Choroid plexus epithelial cell (primary cell): Measurements from ENCODE around the gene LMF2.

Experiments
- DNase-seq: peaks from one replicate; pipeline ENCODE4 v3.0.0-alpha.2; 2010; ENCODE audit warnings: low read depth
- H3K4me3 ChIP-seq: 2 replicates; pipeline ENCODE4 v1.5.1; 2011; ENCODE audit warnings: low read depth, mild to moderate bottlenecking, control low read depth, low read length, moderate library complexity
- TF ChIP-seq, protein P1 (sequence below): conservative IDR thresholded peaks from 2 replicates; pipeline ENCODE4 v1.5.1; 2011; ENCODE audit warnings: low read depth, mild to moderate bottlenecking, control low read depth, inconsistent platforms, low read length, moderate library complexity

LMF2 gene

DNA sequence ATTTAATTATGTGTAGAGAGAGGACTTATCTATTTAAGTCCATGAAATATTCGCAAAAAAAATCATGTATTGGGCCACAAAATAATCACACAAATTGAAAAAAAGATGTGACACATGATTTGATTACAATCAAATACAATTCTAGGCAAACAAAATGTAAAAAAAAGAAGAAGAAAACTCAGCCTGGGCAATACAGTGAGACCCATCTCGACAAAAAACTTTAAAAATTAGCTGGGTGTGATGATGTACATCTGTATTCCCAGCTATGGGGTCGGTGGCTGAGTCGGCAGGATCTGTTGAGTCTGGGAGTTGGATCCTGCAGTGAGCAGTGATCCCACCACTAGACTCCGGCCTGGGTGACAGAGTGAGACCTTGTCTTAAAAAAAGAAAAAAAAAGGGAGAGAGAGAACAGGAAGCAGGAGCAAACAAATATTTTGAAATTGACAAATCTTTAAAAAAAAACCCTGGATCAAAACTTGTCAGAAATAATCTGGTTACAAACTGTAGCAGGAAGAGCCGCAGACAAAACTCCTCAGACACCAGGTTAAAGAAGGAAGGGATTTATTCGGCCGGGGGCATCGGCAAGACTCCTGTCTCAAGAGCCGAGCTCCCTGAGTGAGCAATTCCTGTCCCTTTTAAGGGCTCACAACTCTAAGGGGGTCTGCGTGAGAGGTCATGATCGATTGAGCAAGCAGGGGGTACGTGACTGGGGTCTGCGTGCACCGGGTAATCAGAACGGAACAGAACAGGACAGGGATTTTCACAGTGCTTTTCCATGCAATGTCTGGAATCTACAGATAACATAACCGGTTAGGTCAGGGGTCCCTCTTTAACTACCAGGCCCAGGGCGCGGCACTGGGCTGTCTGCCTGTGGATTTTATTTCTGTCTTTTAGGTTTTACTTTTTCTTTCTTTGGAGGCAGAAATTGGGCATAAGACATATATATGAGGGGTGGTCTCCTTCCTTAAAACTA lies 25.6 kb upstream of the LMF2 start:
- TF ChIP-seq, protein P1, sequence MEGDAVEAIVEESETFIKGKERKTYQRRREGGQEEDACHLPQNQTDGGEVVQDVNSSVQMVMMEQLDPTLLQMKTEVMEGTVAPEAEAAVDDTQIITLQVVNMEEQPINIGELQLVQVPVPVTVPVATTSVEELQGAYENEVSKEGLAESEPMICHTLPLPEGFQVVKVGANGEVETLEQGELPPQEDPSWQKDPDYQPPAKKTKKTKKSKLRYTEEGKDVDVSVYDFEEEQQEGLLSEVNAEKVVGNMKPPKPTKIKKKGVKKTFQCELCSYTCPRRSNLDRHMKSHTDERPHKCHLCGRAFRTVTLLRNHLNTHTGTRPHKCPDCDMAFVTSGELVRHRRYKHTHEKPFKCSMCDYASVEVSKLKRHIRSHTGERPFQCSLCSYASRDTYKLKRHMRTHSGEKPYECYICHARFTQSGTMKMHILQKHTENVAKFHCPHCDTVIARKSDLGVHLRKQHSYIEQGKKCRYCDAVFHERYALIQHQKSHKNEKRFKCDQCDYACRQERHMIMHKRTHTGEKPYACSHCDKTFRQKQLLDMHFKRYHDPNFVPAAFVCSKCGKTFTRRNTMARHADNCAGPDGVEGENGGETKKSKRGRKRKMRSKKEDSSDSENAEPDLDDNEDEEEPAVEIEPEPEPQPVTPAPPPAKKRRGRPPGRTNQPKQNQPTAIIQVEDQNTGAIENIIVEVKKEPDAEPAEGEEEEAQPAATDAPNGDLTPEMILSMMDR = no peak
- no peak overlapping the region for H3K4me3 ChIP-seq
- no peak for DNase-seq

DNA sequence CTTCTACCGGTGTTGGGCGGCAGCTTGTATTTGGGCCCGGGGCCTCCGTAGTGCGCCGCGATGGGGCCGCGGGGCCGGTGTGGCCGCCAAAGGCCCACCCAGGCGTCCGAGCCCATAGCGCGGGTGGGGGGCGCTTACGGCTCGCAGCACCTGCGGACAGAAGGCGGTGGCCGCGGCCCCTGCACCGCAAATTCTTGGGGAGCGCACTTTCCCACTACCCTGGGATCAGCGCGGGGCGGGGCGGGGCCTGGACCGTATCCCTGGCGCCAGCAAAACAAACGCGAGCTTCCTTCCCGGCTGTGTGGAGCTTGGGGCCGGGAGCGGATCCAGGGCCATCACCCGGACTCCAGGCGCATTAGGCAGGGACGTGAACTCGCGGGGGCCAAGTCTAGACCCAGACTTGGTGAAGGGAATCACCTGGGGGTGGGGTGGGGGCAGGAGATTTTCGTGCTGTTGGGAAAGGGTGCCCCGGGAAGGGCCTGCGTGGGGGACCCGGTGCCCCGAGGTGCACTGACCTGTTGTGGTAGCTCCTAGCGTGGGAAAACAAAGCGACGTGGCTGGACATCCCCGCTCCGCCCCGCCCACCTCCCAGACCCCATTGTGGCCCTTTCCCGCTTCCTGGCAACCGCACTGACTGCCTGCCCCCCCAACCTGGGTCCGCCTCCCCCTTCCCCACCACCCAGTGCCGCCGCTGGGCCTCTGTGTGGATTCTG lies 24.6 kb upstream of the LMF2 start:
- DNase-seq = peak; percentile 73
- H3K4me3 ChIP-seq = peak overlapping the region; percentile 62
- TF ChIP-seq, protein P1 = no peak

DNA sequence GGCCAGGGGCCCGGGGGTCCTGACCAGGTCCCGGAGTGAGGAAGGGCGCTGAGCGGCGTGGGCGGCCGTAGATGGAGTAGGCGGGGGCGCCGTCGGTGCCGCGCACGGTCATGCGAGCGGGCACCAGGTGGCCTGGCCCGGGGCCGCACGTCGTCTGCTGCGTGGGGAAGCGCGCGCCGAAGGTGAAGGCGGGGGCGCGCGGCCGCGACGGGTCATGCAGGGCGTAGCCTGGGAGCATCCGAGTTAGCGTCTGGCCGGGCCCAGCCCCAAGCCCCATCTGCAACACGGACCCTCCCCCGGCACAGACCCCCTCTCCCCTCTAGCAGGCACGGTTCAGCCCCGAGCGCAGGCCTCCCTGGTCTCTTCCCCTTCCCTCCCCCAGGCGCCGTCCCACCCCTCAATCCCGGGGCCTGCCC lies 24.1 kb upstream of the LMF2 start:
- peak overlapping the region; percentile 62 for H3K4me3 ChIP-seq
- TF ChIP-seq, protein P1 = no peak
- DNase-seq = no peak

DNA sequence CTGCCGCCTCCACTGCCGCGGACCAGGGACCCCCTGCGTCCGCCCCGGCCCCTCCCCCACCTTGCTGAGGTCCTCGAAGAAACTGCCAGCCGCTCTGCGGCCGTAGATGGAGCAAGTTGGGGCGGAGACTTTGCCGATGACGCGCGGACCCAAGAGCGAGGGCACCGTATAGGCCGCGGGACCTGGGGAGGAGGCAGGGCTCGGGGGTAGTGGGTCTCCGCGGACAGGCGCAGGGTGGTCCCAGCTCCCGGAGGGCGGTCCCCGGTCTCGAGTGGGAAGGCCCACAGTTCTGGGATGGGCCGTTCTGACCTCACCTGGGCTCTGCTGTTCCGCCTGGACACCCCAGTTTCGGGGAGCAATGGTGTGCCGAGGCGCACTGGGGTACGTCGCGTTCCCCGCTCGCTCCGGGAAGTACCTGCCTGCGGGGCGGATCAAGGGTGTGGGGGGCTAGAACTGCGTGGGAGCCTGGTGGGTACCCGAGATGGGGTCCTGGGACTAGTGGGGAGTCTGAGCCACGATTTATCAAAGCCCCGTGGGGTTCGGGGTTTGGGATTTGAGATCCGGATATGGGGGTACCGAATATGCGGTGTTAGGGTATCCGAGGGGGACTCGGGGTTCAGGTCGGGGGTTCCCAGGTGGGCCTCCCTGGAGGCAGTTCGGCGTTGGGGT lies 23.5 kb upstream of the LMF2 start:
- DNase-seq = peak; percentile 90
- TF ChIP-seq, protein P1 = no peak
- peak overlapping the region; percentile 62 for H3K4me3 ChIP-seq

DNA sequence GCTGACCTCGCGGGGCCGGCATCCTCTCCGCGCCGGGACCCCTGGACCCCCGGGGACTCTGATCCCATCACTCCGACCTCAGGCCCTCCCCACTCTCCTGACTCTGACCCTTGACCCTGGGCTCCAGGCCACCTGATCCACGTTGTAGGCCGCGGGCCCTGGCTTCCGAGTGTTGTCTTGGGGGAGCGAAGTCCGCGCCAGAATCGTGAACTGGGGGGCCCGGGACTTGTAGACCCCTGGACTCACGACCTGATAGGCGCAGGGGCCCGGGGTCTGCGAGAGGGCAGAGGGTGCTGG lies 23.0 kb upstream of the LMF2 start:
- TF ChIP-seq, protein P1 = no peak
- DNase-seq = no peak
- peak overlapping the region; percentile 62 for H3K4me3 ChIP-seq

DNA sequence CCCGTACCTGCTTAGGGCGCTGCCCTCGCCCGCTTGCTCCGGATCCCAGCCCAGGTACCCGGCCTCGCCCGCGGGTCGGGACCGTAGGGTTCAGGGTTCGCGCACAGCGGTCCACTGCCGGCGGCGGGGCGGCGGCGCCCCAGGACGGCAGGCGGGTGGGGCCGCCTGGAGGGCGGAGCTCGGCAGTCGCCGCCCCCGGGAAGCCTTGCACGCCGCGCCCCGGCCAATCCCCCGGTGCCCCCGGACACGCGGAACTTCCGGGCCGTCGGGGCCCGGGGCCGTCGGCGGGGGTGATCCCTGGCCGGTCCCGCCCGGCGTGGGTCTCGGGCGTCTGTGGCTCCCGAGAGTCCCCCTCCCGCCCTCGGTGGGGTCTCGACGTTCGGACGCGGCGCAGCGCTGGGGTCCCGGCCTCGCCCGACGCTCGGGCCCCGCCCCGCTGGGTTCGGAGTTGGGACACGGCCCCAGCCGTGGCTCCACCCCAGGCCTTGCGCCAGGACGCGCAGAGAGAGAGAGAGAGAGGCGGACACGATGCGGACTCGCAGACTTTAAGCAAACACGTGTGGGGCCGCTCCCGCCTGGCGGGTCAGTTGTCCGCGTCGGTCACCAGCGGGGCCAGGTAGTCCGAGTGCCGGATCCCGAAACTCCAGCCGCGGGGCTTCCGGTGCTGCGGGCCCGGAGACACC lies 22.5 kb upstream of the LMF2 start, which contains the start of gene TYMP:
TYMP (minus strand) TSS at position 116 of the 683 bp plus-strand sequence. CDS start 303 bp downstream, outside the sequence.
- TF ChIP-seq, protein P1 = no peak
- DNase-seq = peak; percentile 85
- peak within 1 kb of the TSS; percentile 62 for H3K4me3 ChIP-seq
